K562 (cell line): ENCODE data around the gene DPY19L3. TPM values are rescaled to one million over a fixed set of nuclear protein-coding genes. Genes with fewer than 3 reads are reported as not detected.
A peak's percentile ranks its signal among the peaks of the same experiment; 100 is the strongest.

Experiments
- ASH1L ChIP-seq: fragments of 450-650 bp; IDR thresholded peaks from 2 replicates; pipeline ENCODE4 v1.6.1; 2018; ENCODE audit warnings: borderline replicate concordance, mild to moderate bottlenecking, low read depth; ENCODE audit not compliant: partially characterized antibody
- CXXC5 ChIP-seq: fragments of 250-450 bp; sonication (Bioruptor Pico); IDR thresholded peaks from 2 replicates; pipeline ENCODE4 v1.8.0; 2022; ENCODE audit warnings: inconsistent platforms, mild to moderate bottlenecking, moderate library complexity
- DPF2 ChIP-seq: fragments of 450-650 bp; IDR thresholded peaks from 2 replicates; pipeline ENCODE4 v1.6.1; 2016
- HDAC3 ChIP-seq: fragments of 450-650 bp; IDR thresholded peaks from 2 replicates; pipeline ENCODE4 v1.6.1; 2018; ENCODE audit warnings: borderline replicate concordance, mild to moderate bottlenecking, moderate library complexity; ENCODE audit not compliant: partially characterized antibody
- TBL1XR1 ChIP-seq, 2 experiments: IDR thresholded peaks; 2 replicates each; pipeline ENCODE4 v1.6.1; 2012; ENCODE audit warnings: improper control_type of control experiment in 2 of 2, low read length in 2 of 2, mild to moderate bottlenecking in 1 of 2
- TFAM ChIP-seq: fragments of 250-450 bp; sonication (Bioruptor Pico); conservative IDR thresholded peaks from 2 replicates; pipeline ENCODE4 v1.5.0; 2021; ENCODE audit warnings: mild to moderate bottlenecking, moderate library complexity
- polyA plus RNA-seq, 8 experiments: library from polyadenylated mRNA; depleted of rRNA in 4 of 8; stranded (reverse) in 5 of 8; unstranded in 3 of 8; fragments of >200 nt; fragmentation: Nextera tagmentation in 2 of 8; fragmentation: Illumina TruSeq in 1 of 8; extraction: Ambion mirVana in 2 of 8; extraction: Trizol in 1 of 8; gene quantifications; 2 replicates each; pipeline versions ENCODE4 v1.2.1 to v1.2.3, GENCODE V29; 2011 to 2014; ENCODE audit warnings: inconsistent platforms in 1 of 8, missing spikeins in 1 of 8
- total RNA-seq, 7 experiments: library from RNA; depleted of rRNA in 6 of 7; stranded (reverse); fragments of >200 nt in 6 of 7; fragmentation: Illumina TruSeq in 2 of 7; extraction: Trizol in 2 of 7; gene quantifications; 2 replicates each; pipeline versions ENCODE4 v1.2.1 to v1.2.3, GENCODE V29; 2011 to 2021; ENCODE audit warnings: low replicate concordance in 1 of 7
- TF ChIP-seq, protein P1 (sequence below), 2 experiments: fragments of 250-450 bp in 1 of 2; fragments of 450-650 bp in 1 of 2; sonication (Bioruptor Pico) in 1 of 2; IDR thresholded peaks; 2 replicates each; pipeline versions ENCODE4 v1.6.1 to v1.8.0; 2016 to 2021; ENCODE audit warnings: mild to moderate bottlenecking in 2 of 2, moderate library complexity in 2 of 2, missing compliant biosample characterization in 1 of 2, missing genetic modification characterization in 1 of 2
- TF ChIP-seq, protein P2 (sequence below), 2 experiments: fragments of 450-650 bp; IDR thresholded peaks; 2 replicates each; pipeline ENCODE4 v1.6.1; 2016; ENCODE audit warnings: mild to moderate bottlenecking in 2 of 2, borderline replicate concordance in 1 of 2, low read depth in 1 of 2, moderate library complexity in 1 of 2
- TF ChIP-seq, protein P3 (sequence below), 2 experiments: fragments of 450-650 bp in 1 of 2; sonication (generic) in 1 of 2; formaldehyde crosslinking; conservative IDR thresholded peaks; 2 replicates each; pipeline versions ENCODE4 v1.4.0 to v1.8.1; 2020 to 2022; ENCODE audit warnings: mild to moderate bottlenecking in 1 of 2, missing genetic modification reagents in 1 of 2

The DPY19L3 gene
- total and polyA plus RNA-seq, 9 of the 15 experiments (the other 6 are each of a cell fraction or from before 2014, with no cell fraction given) = 4.7 to 39.2 (median 22.0) TPM

DNA sequence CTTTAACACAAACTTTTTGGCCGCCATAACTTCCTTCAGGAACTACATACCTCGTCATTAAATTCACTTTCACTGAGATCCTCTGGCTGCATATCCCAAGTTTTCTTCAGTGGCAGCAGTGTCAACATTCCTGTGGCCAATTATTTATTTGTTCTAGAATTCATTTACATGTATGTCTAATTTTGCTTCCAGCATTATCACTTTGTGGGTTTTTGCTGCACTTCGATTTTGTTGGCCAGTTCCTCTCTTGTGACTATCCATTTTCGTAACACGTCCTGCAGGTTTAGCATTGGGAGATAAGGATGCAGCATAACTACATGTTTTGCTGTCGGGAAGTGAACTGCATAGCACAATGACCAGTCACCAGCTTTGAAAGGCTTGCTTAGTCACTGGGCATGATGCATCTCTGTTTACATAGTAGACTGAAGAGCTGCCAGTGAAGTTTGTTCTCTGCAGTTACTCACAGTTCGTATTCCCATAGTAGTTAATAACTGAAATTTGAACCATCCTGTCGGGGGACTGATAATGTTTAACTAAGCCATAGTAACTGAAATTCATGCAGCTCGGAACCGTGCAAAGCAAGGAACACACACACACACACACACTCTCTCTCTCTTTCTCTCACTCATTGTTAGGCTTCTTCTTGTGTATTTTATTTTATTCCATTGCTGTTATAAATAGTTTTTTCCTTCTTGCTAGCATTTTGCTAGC, 31.8 kb upstream of the DPY19L3 start (continued):
- TF ChIP-seq, protein P1, sequence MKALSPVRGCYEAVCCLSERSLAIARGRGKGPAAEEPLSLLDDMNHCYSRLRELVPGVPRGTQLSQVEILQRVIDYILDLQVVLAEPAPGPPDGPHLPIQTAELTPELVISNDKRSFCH (CRISPR knock-in tag; IDR thresholded peaks at IDR 0.05) = no peak
- TF ChIP-seq, protein P1 (tag; IDR thresholded peaks at IDR 0.05) = 0 out of 2 replicates have a peak, but pooled peaks have one; percentile 14
- peak; percentile 62 for TF ChIP-seq ASH1L
- TF ChIP-seq CXXC5 (CRISPR knock-in tag) = peak; percentile 51
- TF ChIP-seq TFAM (CRISPR knock-in tag) = no peak
- TF ChIP-seq, protein P2, sequence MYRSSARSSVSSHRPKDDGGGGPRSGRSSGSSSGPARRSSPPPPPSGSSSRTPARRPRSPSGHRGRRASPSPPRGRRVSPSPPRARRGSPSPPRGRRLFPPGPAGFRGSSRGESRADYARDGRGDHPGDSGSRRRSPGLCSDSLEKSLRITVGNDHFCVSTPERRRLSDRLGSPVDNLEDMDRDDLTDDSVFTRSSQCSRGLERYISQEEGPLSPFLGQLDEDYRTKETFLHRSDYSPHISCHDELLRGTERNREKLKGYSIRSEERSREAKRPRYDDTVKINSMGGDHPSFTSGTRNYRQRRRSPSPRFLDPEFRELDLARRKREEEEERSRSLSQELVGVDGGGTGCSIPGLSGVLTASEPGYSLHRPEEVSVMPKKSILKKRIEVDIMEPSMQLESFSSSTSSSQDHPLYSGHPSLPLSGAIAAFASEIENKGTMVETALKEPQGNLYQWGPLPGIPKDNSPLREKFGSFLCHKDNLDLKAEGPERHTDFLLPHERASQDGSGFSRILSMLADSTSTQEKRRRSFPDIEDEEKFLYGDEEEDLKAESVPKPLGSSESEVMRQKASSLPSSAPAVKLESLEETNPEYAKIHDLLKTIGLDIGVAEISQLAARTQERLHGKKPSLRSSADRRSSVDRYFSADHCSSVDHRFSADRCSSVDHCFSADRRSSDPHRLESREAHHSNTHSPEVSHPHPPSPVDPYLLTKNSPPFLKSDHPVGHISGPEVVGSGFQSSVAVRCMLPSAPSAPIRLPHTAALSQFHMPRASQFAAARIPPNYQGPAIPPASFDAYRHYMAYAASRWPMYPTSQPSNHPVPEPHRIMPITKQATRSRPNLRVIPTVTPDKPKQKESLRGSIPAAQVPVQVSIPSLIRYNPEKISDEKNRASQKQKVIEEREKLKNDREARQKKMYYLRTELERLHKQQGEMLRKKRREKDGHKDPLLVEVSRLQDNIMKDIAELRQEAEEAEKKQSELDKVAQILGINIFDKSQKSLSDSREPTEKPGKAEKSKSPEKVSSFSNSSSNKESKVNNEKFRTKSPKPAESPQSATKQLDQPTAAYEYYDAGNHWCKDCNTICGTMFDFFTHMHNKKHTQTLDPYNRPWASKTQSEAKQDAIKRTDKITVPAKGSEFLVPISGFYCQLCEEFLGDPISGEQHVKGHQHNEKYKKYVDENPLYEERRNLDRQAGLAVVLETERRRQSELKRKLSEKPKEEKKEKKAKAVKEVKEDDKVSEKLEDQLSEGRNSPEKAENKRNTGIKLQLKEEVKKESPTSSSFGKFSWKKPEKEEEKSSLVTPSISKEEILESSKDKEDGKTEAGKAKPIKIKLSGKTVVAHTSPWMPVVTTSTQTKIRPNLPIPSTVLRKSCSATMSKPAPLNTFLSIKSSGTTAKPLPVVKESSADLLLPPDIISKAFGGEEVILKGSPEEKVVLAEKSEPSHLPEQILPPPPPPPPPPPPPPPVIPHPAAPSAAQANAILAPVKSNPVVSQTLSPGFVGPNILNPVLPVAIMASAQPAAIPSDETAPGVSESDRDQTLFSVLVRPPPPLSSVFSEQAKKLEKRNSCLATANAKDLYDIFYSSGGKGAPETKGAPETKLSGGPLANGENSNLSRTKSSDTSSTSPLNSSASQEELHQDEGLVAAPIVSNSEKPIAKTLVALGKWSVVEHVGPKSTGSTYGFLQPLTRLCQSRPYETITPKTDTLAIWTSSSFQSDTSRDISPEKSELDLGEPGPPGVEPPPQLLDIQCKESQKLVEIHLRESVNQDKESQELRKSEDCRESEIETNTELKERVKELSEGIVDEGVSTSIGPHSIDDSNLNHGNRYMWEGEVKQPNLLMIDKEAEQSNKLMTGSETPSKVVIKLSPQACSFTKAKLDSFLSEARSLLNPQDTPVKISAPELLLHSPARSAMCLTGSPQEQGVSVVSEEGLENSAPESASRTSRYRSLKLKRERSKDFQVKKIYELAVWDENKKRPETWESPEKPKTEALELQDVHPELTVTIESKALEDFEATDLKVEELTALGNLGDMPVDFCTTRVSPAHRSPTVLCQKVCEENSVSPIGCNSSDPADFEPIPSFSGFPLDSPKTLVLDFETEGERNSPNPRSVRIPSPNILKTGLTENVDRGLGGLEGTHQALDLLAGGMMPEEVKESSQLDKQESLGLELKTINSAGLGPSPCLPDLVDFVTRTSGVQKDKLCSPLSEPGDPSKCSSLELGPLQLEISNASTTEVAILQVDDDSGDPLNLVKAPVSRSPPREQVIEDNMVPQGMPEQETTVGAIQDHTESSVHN (IDR thresholded peaks at IDR 0.05; ENCODE audit: borderline replicate concordance in 1 of 2, low read depth in 1 of 2) = peak in 1 of 2 experiments; percentile 84; a peak in 2 of 4 replicates
- TF ChIP-seq, protein P3, sequence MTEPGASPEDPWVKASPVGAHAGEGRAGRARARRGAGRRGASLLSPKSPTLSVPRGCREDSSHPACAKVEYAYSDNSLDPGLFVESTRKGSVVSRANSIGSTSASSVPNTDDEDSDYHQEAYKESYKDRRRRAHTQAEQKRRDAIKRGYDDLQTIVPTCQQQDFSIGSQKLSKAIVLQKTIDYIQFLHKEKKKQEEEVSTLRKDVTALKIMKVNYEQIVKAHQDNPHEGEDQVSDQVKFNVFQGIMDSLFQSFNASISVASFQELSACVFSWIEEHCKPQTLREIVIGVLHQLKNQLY (CRISPR knock-in tag; conservative IDR thresholded peaks at IDR 0.05) = no peak
- peak in 1 of 2 experiments; percentile 54; a peak in 1 of 4 replicates for TF ChIP-seq TBL1XR1 (IDR thresholded peaks at IDR 0.05; ENCODE audit: low read length in 2 of 2)
- TF ChIP-seq HDAC3 = peak; percentile 62
- TF ChIP-seq DPF2 = peak; percentile 97
